Left lung (tissue), 10 donors: ENCODE results near the gene BTG4. TPM values are rescaled to one million over a fixed set of nuclear protein-coding genes. Genes with fewer than 3 reads are reported as not detected.
A peak's percentile ranks its signal among the peaks of the same experiment; 100 is the strongest.

Experiments
- ATAC-seq: fragments of 200-7000 bp; cut with Tn5 transposase; one replicate; pipeline ENCODE4 v1.9.1; 2020; ENCODE audit warnings: moderate library complexity
- DNase-seq, 4 donors: peaks; one replicate each; pipeline ENCODE4 v3.0.0-alpha.2; 2013 to 2020
- H3K27ac ChIP-seq, 2 donors: fragments of 200-600 bp; sonication (generic) in 1 of 2; one replicate each; pipeline versions ENCODE4 v1.5.0 to v1.8.0; 2020 to 2021
- H3K27me3 ChIP-seq, 2 donors: fragments of 200-600 bp; sonication (generic) in 1 of 2; one replicate each; pipeline versions ENCODE4 v1.5.0 to v1.8.0; 2020 to 2021
- H3K36me3 ChIP-seq, 2 donors: fragments of 200-600 bp; sonication (generic) in 1 of 2; one replicate each; pipeline versions ENCODE4 v1.5.0 to v1.8.0; 2020 to 2021
- H3K4me1 ChIP-seq, 2 donors: fragments of 200-600 bp; one replicate each; pipeline ENCODE4 v1.8.0; 2021
- H3K4me3 ChIP-seq, 2 donors: fragments of 200-600 bp; sonication (generic) in 1 of 2; one replicate each; pipeline versions ENCODE4 v1.5.0 to v1.8.0; 2020 to 2021; ENCODE audit warnings: mild to moderate bottlenecking in 1 of 2
- H3K9me3 ChIP-seq, 2 donors: fragments of 200-600 bp; sonication (generic) in 1 of 2; one replicate each; pipeline versions ENCODE4 v1.5.0 to v1.8.0; 2020 to 2021
- CTCF ChIP-seq, 2 donors: fragments of 200-600 bp; sonication (generic) in 1 of 2; IDR thresholded peaks; one replicate each; pipeline versions ENCODE4 v1.5.0 to v1.8.0; 2021; ENCODE audit warnings: antibody characterized with exemption in 2 of 2
- intact Hi-C, 2 donors: fragments of 100-400 bp; cut with DNase I; formaldehyde crosslinking; loops; one replicate each; pipeline versions ENCODE4 v1.11.2 to v1.14.2; 2022
- polyA plus RNA-seq, 6 donors: library from polyadenylated mRNA; unstranded; fragments of 120-200 nt; gene quantifications; one replicate each; pipeline ENCODE4 v1.2.1, GENCODE V29; 2013; ENCODE audit not compliant: insufficient read length in 6 of 6
- total RNA-seq, 2 donors: library from RNA; stranded (reverse); fragmentation: NEBNext Ultra II Directional; extraction: Animal tissue kit (Norgen Biotek cat#: 25700); gene quantifications; one replicate each; pipeline ENCODE4 v1.2.1, GENCODE V29; 2021
- donor health status: DM: no; HTN: yes; CAD: no.
- donor health status: DM: no; HTN: no; CAD: no.

The BTG4 gene
- total and polyA plus RNA-seq, 8 donors, result 0.20 to 0.43 TPM; not detected in 6

- ATAC-seq, result no peak
- Histone ChIP-seq H3K27ac (no peak overlapping the region), H3K4me3 (no peak overlapping the region), H3K27me3 (peaks cover 0 to 8% of the 10 kb centered on the region in 2 donors), H3K4me1 (no peaks in the 10 kb centered on the region), H3K36me3 (no peaks in the 10 kb centered on the region), H3K9me3 (no peaks in the 10 kb centered on the region)
- intact Hi-C loops, result no loop called here
- no peak for TF ChIP-seq CTCF (IDR thresholded peaks at IDR 0.05)
- no peak for DNase-seq
Measured at GRCh38 chr11:111463276-111463675, 48.9 kb downstream of the BTG4 start.

GRCh38 chr11:111462329-111462728 is 49.9 kb downstream of the BTG4 start:
- Histone ChIP-seq H3K9me3 (no peaks in the 10 kb centered on the region), H3K27me3 (peaks cover 0 to 8% of the 10 kb centered on the region in 2 donors), H3K27ac (no peak overlapping the region), H3K4me3 (no peak overlapping the region), H3K36me3 (no peaks in the 10 kb centered on the region), H3K4me1 (no peaks in the 10 kb centered on the region)
- DNase-seq, result peak in 1 of 4 donors; percentile 48
- intact Hi-C loops, result no loop called here
- no peak for ATAC-seq
- TF ChIP-seq CTCF (IDR thresholded peaks at IDR 0.05), result no peak

GRCh38 chr11:111461460-111462235 is 50.5 kb downstream of the BTG4 start:
- peaks cover 0 to 8% of the 10 kb centered on the region in 2 donors for H3K27me3 ChIP-seq
- no peak overlapping the region for H3K4me3 ChIP-seq
- no peak overlapping the region for H3K27ac ChIP-seq
- H3K9me3 ChIP-seq, result no peaks in the 10 kb centered on the region
- intact Hi-C loops, result no loop called here
- DNase-seq (no peak), ATAC-seq (no peak)
- H3K4me1 ChIP-seq, result no peaks in the 10 kb centered on the region
- H3K36me3 ChIP-seq, result no peaks in the 10 kb centered on the region
- no peak for TF ChIP-seq CTCF (IDR thresholded peaks at IDR 0.05)

GRCh38 chr11:111460856-111461255 is 51.3 kb downstream of the BTG4 start:
- no peaks in the 10 kb centered on the region for H3K9me3 ChIP-seq
- H3K27me3 ChIP-seq, result peaks cover 0 to 8% of the 10 kb centered on the region in 2 donors
- intact Hi-C loops, result no loop called here
- no peak overlapping the region for H3K27ac ChIP-seq
- TF ChIP-seq CTCF (IDR thresholded peaks at IDR 0.05), result no peak
- no peak overlapping the region for H3K4me3 ChIP-seq
- no peaks in the 10 kb centered on the region for H3K4me1 ChIP-seq
- ATAC-seq (no peak), DNase-seq (no peak)
- H3K36me3 ChIP-seq, result no peaks in the 10 kb centered on the region

GRCh38 chr11:111460340-111460739 is 51.8 kb downstream of the BTG4 start:
- DNase-seq (no peak), ATAC-seq (no peak)
- no peaks in the 10 kb centered on the region for H3K9me3 ChIP-seq
- peaks cover 0 to 8% of the 10 kb centered on the region in 2 donors for H3K27me3 ChIP-seq
- intact Hi-C loops, result no loop called here
- no peaks in the 10 kb centered on the region for H3K4me1 ChIP-seq
- no peak overlapping the region for H3K27ac ChIP-seq
- H3K36me3 ChIP-seq, result no peaks in the 10 kb centered on the region
- no peak overlapping the region for H3K4me3 ChIP-seq
- no peak for TF ChIP-seq CTCF (IDR thresholded peaks at IDR 0.05)
